GM21423 (cell line): ENCODE results near the gene DNAJB7.
"Not testable (repeated sequence)": the region's sequence is repeated elsewhere in the genome, so short reads cannot be mapped to it uniquely, and the experiment has no call there.

Experiments
- ATAC-seq: cut with Tn5 transposase; IDR thresholded peaks from one replicate; pipeline ENCODE4 v1.9.1; 2021; ENCODE audit warnings: mild to moderate bottlenecking, moderate library complexity; ENCODE audit not compliant: unreplicated experiment

The DNAJB7 gene

GRCh38 chr22:40862013-40862412 lies at the start of gene DNAJB7:
Gene DNAJB7 (minus strand): TSS chr22:40862113. CDS start chr22:40861994, 119 bp downstream.
- no peak for ATAC-seq

- ATAC-seq, result no peak
These were observed 47.0 kb upstream of the DNAJB7 start for GRCh38 chr22:40908895-40909294.

GRCh38 chr22:40904101-40904500 lies 42.2 kb upstream of the DNAJB7 start:
- no peak for ATAC-seq

GRCh38 chr22:40898850-40899357 lies 37.0 kb upstream of the DNAJB7 start:
- ATAC-seq, result no peak

- no peak for ATAC-seq
These were observed 32.5 kb upstream of the DNAJB7 start for GRCh38 chr22:40894417-40894816.

- no peak for ATAC-seq
These were observed 29.0 kb upstream of the DNAJB7 start for GRCh38 chr22:40890881-40891280.

GRCh38 chr22:40889116-40889515 lies 27.2 kb upstream of the DNAJB7 start:
- ATAC-seq, result no peak

GRCh38 chr22:40878922-40879321 lies 17.0 kb upstream of the DNAJB7 start:
- no peak for ATAC-seq

GRCh38 chr22:40877488-40877887 lies 15.6 kb upstream of the DNAJB7 start:
- no peak for ATAC-seq

- ATAC-seq, result no peak
These were observed 15.0 kb upstream of the DNAJB7 start for GRCh38 chr22:40876907-40877306.

GRCh38 chr22:40875111-40875510 lies 13.2 kb upstream of the DNAJB7 start:
- ATAC-seq, result no peak

- no peak for ATAC-seq
These were observed 12.1 kb upstream of the DNAJB7 start for GRCh38 chr22:40874016-40874415.

GRCh38 chr22:40868379-40868778 lies 6.5 kb upstream of the DNAJB7 start:
- not testable (repeated sequence) for ATAC-seq

- no peak for ATAC-seq
These were observed 5.2 kb upstream of the DNAJB7 start for GRCh38 chr22:40867109-40867508.

GRCh38 chr22:40862537-40862936 lies 624 bp upstream of the DNAJB7 start:
- no peak for ATAC-seq

- ATAC-seq, result no peak
These were observed 4.5 kb downstream of the DNAJB7 start for GRCh38 chr22:40857309-40857855.

GRCh38 chr22:40856513-40857308 lies 5.2 kb downstream of the DNAJB7 start, which contains the start of the genes ST13 and XPNPEP3:
Gene ST13 (minus strand): TSS chr22:40856639. CDS start chr22:40856540, 99 bp downstream.
Gene XPNPEP3 (plus strand): TSS chr22:40857148. CDS start chr22:40857182, 34 bp downstream.
- ATAC-seq, result peak; percentile 87

- ATAC-seq, result peak; percentile 16
These were observed 5.9 kb downstream of the DNAJB7 start for GRCh38 chr22:40855979-40856512.

- ATAC-seq, result no peak
These were observed 6.6 kb downstream of the DNAJB7 start for GRCh38 chr22:40855071-40855978.

- ATAC-seq, result no peak
These were observed 8.0 kb downstream of the DNAJB7 start for GRCh38 chr22:40853961-40854360.

- no peak for ATAC-seq
These were observed 8.6 kb downstream of the DNAJB7 start for GRCh38 chr22:40853333-40853732.
